Ovary (tissue), 9 donors: ENCODE data around the gene CYFIP2. TPM values are rescaled to one million over a fixed set of nuclear protein-coding genes. Genes with fewer than 3 reads are reported as not detected.

Experiments
- DNase-seq, 5 donors: peaks; one replicate each; pipeline ENCODE4 v3.0.0-alpha.2; 2019 to 2020
- H3K27ac ChIP-seq, 2 donors: fragments of 200-600 bp; one replicate each; pipeline versions ENCODE4 v1.5.1 to v1.8.0; 2019 to 2022
- H3K27me3 ChIP-seq: fragments of 200-600 bp; one replicate; pipeline ENCODE4 v1.8.0; 2022
- H3K36me3 ChIP-seq: fragments of 200-600 bp; sonication (generic); one replicate; pipeline ENCODE4 v1.5.1; 2019
- H3K4me1 ChIP-seq: one replicate; pipeline ENCODE4 v1.8.1; 2013; ENCODE audit warnings: mild to moderate bottlenecking, moderate library complexity; ENCODE audit not compliant: insufficient read depth
- H3K4me3 ChIP-seq: fragments of 200-600 bp; sonication (generic); one replicate; pipeline ENCODE4 v1.5.1; 2017
- H3K9me3 ChIP-seq, 2 donors: fragments of 200-600 bp in 1 of 2; sonication (generic) in 1 of 2; one replicate each; pipeline versions ENCODE4 v1.5.1 to v1.8.1; 2013 to 2019; ENCODE audit warnings: mild to moderate bottlenecking in 1 of 2, moderate library complexity in 1 of 2
- CTCF ChIP-seq, 3 donors: fragments of 450-650 bp in 2 of 3; fragments of 200-600 bp in 1 of 3; IDR thresholded peaks; one replicate each; pipeline versions ENCODE4 v1.5.1 to v1.8.0; 2016 to 2022; ENCODE audit warnings: antibody characterized with exemption in 3 of 3, mild to moderate bottlenecking in 1 of 3
- EP300 ChIP-seq: sonication (generic); formaldehyde crosslinking; IDR thresholded peaks from one replicate; pipeline ENCODE4 v1.6.1; 2017; ENCODE audit warnings: antibody characterized with exemption
- POLR2A ChIP-seq: fragments of 450-650 bp; IDR thresholded peaks from one replicate; pipeline ENCODE4 v1.6.1; 2017; ENCODE audit warnings: antibody characterized with exemption, mild to moderate bottlenecking, moderate library complexity
- WGBS, 3 donors: extraction: QIAGEN DNeasy Blood & Tissue Kit in 1 of 3; methylation state at CpG; one replicate each; pipeline versions ENCODE4 v1.1.5 to v1.1.7; 2013 to 2017; 5-methylcytosine and 5-hydroxymethylcytosine counted together
- intact Hi-C, 4 donors: fragments of 100-400 bp; cut with DNase I; formaldehyde crosslinking; loops; one replicate each; pipeline versions ENCODE4 v1.11.0 to v1.15.1; 2022 to 2023
- polyA plus RNA-seq, 2 donors: library from polyadenylated mRNA; stranded (reverse); fragments of 200-250 nt in 1 of 2; fragments of 350-450 nt in 1 of 2; fragmentation: Illumina TruSeq in 1 of 2; extraction: RNeasy Lipid Tissue Mini Kit (QIAGEN cat#74804) in 1 of 2; gene quantifications; one replicate each; pipeline ENCODE4 v1.2.3, GENCODE V29; 2013 to 2014
- total RNA-seq, 7 donors: library from RNA; depleted of rRNA in 2 of 7; stranded (reverse); fragments of >200 nt in 2 of 7; fragmentation: NEBNext Ultra II Directional in 3 of 7; extraction: Animal tissue kit (Norgen Biotek cat#: 25700) in 3 of 7; gene quantifications; one replicate each; pipeline versions ENCODE4 v1.1.0 to v1.2.4, GENCODE V29; 2016 to 2023
- donor health status: DM: no; HTN: no; CAD: no; lungs with moderate emphysema.
- donor health status: DM: no; HTN: no; CAD: no.
- donor health status: Bipolar disorder and iron deficiency.
- donor health status: DM: yes; HTN: yes; CAD: no.
- donor health status: DM: no; HTN: no; CAD: no.
- donor health status: DM: yes; HTN: yes; CAD: no.

The CYFIP2 gene
- total and polyA plus RNA-seq, 9 donors: 4.9 to 39.8 (median 17.1) TPM

GRCh38 chr5:157245476-157245875 is 20.4 kb upstream of the CYFIP2 start:
- no peak for TF ChIP-seq CTCF (IDR thresholded peaks at IDR 0.05)
- TF ChIP-seq EP300: no peak
- intact Hi-C loops: no loop called here
- Histone ChIP-seq H3K4me3 (no peak overlapping the region), H3K4me1 (no peaks in the 10 kb centered on the region), H3K9me3 (no peaks in the 10 kb centered on the region), H3K27me3 (no peaks in the 10 kb centered on the region), H3K27ac (no peak overlapping the region), H3K36me3 (no peaks in the 10 kb centered on the region)
- no peak for DNase-seq
- WGBS, 3 donors: 62 to 74% (median 71%) methylated on average over 4 of the region's 4 CpGs

- TF ChIP-seq CTCF (IDR thresholded peaks at IDR 0.05) (no peak), POLR2A (no peak), EP300 (no peak)
- no peaks in the 10 kb centered on the region for H3K9me3 ChIP-seq
- H3K4me1 ChIP-seq: no peaks in the 10 kb centered on the region
- no peak overlapping the region for H3K27ac ChIP-seq
- intact Hi-C loops: no loop called here
- H3K27me3 ChIP-seq: no peaks in the 10 kb centered on the region
- 61 to 81% (median 61%) methylated on average over 4 of the region's 4 CpGs for WGBS, 3 donors
- no peaks in the 10 kb centered on the region for H3K36me3 ChIP-seq
- H3K4me3 ChIP-seq: no peak overlapping the region
- no peak for DNase-seq
Observed at GRCh38 chr5:157245886-157246285, 20.0 kb upstream of the CYFIP2 start.

GRCh38 chr5:157247267-157247666 is 18.7 kb upstream of the CYFIP2 start:
- H3K4me1 ChIP-seq: no peaks in the 10 kb centered on the region
- intact Hi-C loops: no loop called here
- TF ChIP-seq POLR2A: no peak
- no peak for TF ChIP-seq CTCF (IDR thresholded peaks at IDR 0.05)
- TF ChIP-seq EP300: no peak
- no peak overlapping the region for H3K4me3 ChIP-seq
- no peaks in the 10 kb centered on the region for H3K36me3 ChIP-seq
- no peaks in the 10 kb centered on the region for H3K9me3 ChIP-seq
- H3K27ac ChIP-seq: no peak overlapping the region
- no peaks in the 10 kb centered on the region for H3K27me3 ChIP-seq
- DNase-seq: no peak

- H3K4me3 ChIP-seq: no peak overlapping the region
- H3K27me3 ChIP-seq: no peaks in the 10 kb centered on the region
- no peaks in the 10 kb centered on the region for H3K4me1 ChIP-seq
- no peak overlapping the region for H3K27ac ChIP-seq
- DNase-seq: no peak
- WGBS, 3 donors: 78 to 83% (median 81%) methylated on average over 11 of the region's 11 CpGs
- intact Hi-C loops: no loop called here
- TF ChIP-seq POLR2A (no peak), CTCF (IDR thresholded peaks at IDR 0.05) (no peak), EP300 (no peak)
- H3K36me3 ChIP-seq: no peaks in the 10 kb centered on the region
- H3K9me3 ChIP-seq: no peaks in the 10 kb centered on the region
Observed at GRCh38 chr5:157248821-157249470, 17.0 kb upstream of the CYFIP2 start.
